ENCODE data around the gene ACY1.

DNA sequence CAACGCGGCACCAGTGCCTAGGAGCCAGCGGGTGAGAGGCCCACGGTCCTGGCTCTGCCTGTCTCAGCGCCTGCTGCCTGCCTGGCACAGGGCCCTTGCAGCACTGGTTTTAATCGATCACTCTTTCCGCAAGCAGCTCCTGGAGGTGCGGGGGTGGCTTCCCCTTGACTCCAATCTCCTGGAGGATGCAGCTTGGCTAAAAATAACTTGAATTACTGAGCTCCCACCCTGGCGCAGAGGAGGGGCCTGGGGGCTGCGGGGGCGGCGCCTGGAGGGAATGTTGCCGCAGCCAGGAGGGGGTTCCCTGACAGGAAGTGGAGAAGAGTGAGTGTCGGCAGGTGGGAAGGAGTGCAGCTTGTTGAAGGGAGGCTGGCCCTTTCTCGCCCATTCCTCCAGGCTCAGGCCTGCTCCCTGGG is 22.2 kb downstream of the ACY1 start:
- TF ChIP-seq EZH2phosphoT487 (IDR thresholded peaks at IDR 0.05; ENCODE audit: borderline replicate concordance, low read depth, low read length): no peak
- TF ChIP-seq, protein P1, sequence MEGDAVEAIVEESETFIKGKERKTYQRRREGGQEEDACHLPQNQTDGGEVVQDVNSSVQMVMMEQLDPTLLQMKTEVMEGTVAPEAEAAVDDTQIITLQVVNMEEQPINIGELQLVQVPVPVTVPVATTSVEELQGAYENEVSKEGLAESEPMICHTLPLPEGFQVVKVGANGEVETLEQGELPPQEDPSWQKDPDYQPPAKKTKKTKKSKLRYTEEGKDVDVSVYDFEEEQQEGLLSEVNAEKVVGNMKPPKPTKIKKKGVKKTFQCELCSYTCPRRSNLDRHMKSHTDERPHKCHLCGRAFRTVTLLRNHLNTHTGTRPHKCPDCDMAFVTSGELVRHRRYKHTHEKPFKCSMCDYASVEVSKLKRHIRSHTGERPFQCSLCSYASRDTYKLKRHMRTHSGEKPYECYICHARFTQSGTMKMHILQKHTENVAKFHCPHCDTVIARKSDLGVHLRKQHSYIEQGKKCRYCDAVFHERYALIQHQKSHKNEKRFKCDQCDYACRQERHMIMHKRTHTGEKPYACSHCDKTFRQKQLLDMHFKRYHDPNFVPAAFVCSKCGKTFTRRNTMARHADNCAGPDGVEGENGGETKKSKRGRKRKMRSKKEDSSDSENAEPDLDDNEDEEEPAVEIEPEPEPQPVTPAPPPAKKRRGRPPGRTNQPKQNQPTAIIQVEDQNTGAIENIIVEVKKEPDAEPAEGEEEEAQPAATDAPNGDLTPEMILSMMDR (conservative IDR thresholded peaks at IDR 0.05; ENCODE audit: low read length): no peak

All from OCI-LY7 (cell line).